ENCODE data around the gene FAM200C.

Gene FAM200C

GRCh38 chr5:160348080-160348479 is 51.8 kb downstream of the FAM200C start:
- no peak overlapping the region for H3K4me3 ChIP-seq (ENCODE audit: low read depth, low read length)
- no peak for TF ChIP-seq CTCF (IDR thresholded peaks at IDR 0.05; ENCODE audit: control insufficient read depth, extremely low read depth, insufficient read depth)
- no peak for DNase-seq (ENCODE audit: low read depth)

GRCh38 chr5:160347448-160347847 is 52.4 kb downstream of the FAM200C start:
- TF ChIP-seq CTCF (IDR thresholded peaks at IDR 0.05; ENCODE audit: control insufficient read depth, extremely low read depth, insufficient read depth): no peak
- no peak for DNase-seq (ENCODE audit: low read depth)
- no peak overlapping the region for H3K4me3 ChIP-seq (ENCODE audit: low read depth, low read length)
